Activated naive CD4-positive, alpha-beta T cell treated with anti-CD3 and anti-CD28 coated beads, Interleukin-2, amount 50 U/mL, for 72 hours (primary cell): ENCODE results near the gene PTPRM. TPM values are rescaled to one million over a fixed set of nuclear protein-coding genes. Genes with fewer than 3 reads are reported as not detected.
"Not testable (repeated sequence)": the region's sequence is repeated elsewhere in the genome, so short reads cannot be mapped to it uniquely, and the experiment has no call there.

Source experiments
- ATAC-seq, 2 donors: fragments of 150-1000 bp; cut with Tn5 transposase; 2 replicates each; pipeline ENCODE4 v1.10.0; 2021; ENCODE audit warnings: mild to moderate bottlenecking in 2 of 2, moderate library complexity in 2 of 2
- DNase-seq, 2 donors: peaks; one replicate each; pipeline ENCODE4 v3.0.0; 2021 to 2022; ENCODE audit warnings: low spot score in 2 of 2
- H3K27ac Mint-ChIP-seq, 2 donors: one replicate each; pipeline ENCODE4 v1.8.0; 2022; ENCODE audit warnings: mild to moderate bottlenecking in 2 of 2, mixed read lengths in 2 of 2
- H3K36me3 Mint-ChIP-seq, 2 donors: one replicate each; pipeline ENCODE4 v1.8.0; 2022; ENCODE audit warnings: mixed read lengths in 2 of 2
- H3K9me3 Mint-ChIP-seq, 2 donors: one replicate each; pipeline ENCODE4 v1.8.0; 2022; ENCODE audit warnings: mixed read lengths in 2 of 2
- total RNA-seq, 2 donors: library from RNA; stranded (reverse); gene quantifications; one replicate each; pipeline ENCODE4 v1.2.3, GENCODE V29; 2022

PTPRM gene
- total RNA-seq, 2 donors from 2014 or later, result 1.7 to 2.8 TPM

DNA sequence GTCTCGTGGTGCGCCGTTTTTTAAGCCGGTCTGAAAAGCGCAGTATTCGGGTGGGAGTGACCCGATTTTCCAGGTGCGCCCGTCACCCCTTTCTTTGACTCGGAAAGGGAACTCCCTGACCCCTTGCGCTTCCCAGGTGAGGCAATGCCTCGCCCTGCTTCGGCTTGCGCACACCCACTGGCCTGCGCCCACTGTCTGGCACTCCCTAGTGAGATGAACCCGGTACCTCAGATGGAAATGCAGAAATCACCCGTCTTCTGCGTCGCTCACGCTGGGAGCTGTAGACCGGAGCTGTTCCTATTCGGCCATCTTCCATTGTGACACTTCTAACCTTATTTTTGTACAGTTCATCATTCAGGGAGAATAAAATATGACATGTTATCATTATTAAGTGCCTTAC, 496.0 kb downstream of the PTPRM start:
- not testable (repeated sequence) for H3K36me3 Mint-ChIP-seq, ATAC-seq, H3K9me3 Mint-ChIP-seq, DNase-seq, H3K27ac Mint-ChIP-seq

DNA sequence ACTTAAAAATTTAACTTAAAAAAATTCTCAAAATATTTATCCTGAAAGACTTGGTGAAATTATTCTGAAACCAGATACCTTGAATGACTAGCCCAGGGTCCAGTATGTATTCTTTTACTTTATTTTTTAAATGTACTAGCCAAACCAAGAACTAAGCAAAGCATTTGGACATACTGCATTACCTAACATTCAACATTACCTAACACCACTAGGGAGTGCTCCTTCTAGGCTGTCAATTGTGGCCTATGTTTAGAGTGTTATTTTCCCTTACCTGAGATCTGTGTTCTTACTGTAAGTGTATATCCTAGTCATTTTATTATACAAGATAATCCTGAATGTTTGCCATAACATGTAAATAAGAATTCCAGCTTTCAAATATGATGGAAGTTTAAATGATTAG, 496.6 kb downstream of the PTPRM start:
- DNase-seq (no peak), ATAC-seq (no peak)
- H3K27ac Mint-ChIP-seq, result no peak overlapping the region
- H3K36me3 Mint-ChIP-seq, result peaks cover 0 to 5% of the 10 kb centered on the region in 2 donors
- H3K9me3 Mint-ChIP-seq, result peaks cover 0 to 4% of the 10 kb centered on the region in 2 donors

DNA sequence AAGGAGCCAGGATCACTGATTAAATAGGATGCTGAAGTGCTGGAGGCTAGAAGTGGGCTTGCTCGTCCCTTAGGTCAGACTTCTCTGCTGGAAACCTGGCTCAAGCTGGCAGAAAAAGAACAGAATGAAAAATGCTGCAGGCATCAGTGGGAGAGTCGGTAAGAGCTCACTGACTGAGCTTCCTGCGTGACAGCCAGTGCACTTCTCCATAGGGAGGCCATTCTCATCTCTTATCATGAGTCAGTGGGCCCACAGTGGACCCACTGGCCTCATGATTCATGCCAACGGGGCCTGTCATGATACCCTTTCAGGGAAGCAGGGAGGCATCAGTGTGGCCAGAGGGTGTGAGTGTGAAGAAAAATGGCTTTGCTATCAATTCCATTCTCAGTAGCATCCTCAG, 498.2 kb downstream of the PTPRM start:
- H3K9me3 Mint-ChIP-seq, result peaks cover 4% of the 10 kb centered on the region in 2 donors
- peaks cover 0 to 5% of the 10 kb centered on the region in 2 donors for H3K36me3 Mint-ChIP-seq
- no peak overlapping the region for H3K27ac Mint-ChIP-seq
- DNase-seq, result no peak
- no peak for ATAC-seq

GRCh38 chr18:8065773-8066172, 498.7 kb downstream of the PTPRM start:
- Mint-ChIP-seq H3K9me3 (peaks cover 4% of the 10 kb centered on the region in 2 donors), H3K27ac (no peak overlapping the region), H3K36me3 (peaks cover 0 to 5% of the 10 kb centered on the region in 2 donors)
- no peak for DNase-seq
- ATAC-seq, result no peak

- no peak for ATAC-seq
- H3K27ac Mint-ChIP-seq, result no peak overlapping the region
- no peaks in the 10 kb centered on the region for H3K36me3 Mint-ChIP-seq
- H3K9me3 Mint-ChIP-seq, result peaks cover 4 to 7% of the 10 kb centered on the region in 2 donors
- no peak for DNase-seq
Observed at GRCh38 chr18:8069708-8070107, 502.6 kb downstream of the PTPRM start.

DNA sequence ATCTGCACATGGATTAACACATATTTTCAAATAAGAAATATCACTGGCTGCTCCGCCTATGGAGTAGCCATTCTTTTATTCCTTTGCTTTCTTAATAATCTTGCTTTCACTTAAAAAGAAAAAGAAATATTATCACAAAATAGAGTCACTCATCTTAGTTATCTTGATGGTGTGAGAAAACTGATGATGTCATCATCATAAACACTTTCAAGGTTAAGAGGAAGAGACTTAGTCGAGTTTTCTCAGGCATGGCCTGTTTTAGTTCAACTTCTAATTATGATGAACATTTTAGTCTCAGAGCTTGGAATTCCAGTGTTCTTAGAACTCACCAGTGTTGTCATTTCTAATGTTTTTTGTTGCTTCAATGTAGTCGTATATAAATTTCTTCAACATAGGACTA, 506.1 kb downstream of the PTPRM start:
- H3K36me3 Mint-ChIP-seq, result no peaks in the 10 kb centered on the region
- ATAC-seq (no peak), DNase-seq (no peak)
- H3K9me3 Mint-ChIP-seq, result peaks cover 4 to 7% of the 10 kb centered on the region in 2 donors
- H3K27ac Mint-ChIP-seq, result no peak overlapping the region

DNA sequence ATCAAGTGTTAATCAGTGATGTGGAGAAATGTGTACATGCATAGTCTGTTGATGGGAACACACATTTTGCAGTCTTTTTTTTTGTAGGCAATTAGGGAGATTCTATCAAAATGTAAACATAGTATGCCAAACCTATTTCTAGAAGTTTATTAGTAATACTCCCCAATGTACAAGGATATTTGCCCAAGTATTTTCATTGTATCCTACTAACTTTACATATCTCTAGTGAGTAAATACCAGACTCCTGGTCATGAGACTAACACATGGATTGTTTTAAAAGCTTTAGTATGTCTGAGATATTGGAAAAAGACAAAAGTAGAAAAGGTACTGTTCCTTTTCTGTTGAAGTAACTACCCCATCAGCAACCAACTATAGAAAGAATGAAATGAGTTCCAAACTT, 513.0 kb downstream of the PTPRM start:
- H3K9me3 Mint-ChIP-seq, result peaks cover 9 to 11% of the 10 kb centered on the region in 2 donors
- ATAC-seq, result no peak
- H3K27ac Mint-ChIP-seq, result no peak overlapping the region
- DNase-seq, result no peak
- no peaks in the 10 kb centered on the region for H3K36me3 Mint-ChIP-seq

DNA sequence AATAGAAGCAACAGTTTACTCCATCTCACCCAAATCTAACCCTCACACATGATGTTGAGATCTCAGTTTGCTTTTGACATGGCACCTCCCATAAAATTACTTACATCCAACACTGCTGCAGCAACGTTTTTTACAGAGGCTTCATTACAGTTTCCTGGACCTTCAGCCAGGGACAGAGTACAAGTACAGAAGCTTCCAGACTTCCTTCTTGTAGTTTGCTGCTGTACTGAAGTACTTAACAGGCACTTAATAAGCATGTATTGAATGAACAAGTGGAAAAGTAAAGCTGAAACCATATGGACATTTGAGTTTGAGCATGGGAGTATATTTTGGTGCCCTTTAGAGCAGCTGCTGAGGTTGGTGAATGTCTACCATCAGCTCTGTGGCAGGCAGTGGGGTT, 514.2 kb downstream of the PTPRM start:
- no peak for ATAC-seq
- H3K36me3 Mint-ChIP-seq, result no peaks in the 10 kb centered on the region
- no peak for DNase-seq
- H3K27ac Mint-ChIP-seq, result no peak overlapping the region
- peaks cover 9 to 11% of the 10 kb centered on the region in 2 donors for H3K9me3 Mint-ChIP-seq

DNA sequence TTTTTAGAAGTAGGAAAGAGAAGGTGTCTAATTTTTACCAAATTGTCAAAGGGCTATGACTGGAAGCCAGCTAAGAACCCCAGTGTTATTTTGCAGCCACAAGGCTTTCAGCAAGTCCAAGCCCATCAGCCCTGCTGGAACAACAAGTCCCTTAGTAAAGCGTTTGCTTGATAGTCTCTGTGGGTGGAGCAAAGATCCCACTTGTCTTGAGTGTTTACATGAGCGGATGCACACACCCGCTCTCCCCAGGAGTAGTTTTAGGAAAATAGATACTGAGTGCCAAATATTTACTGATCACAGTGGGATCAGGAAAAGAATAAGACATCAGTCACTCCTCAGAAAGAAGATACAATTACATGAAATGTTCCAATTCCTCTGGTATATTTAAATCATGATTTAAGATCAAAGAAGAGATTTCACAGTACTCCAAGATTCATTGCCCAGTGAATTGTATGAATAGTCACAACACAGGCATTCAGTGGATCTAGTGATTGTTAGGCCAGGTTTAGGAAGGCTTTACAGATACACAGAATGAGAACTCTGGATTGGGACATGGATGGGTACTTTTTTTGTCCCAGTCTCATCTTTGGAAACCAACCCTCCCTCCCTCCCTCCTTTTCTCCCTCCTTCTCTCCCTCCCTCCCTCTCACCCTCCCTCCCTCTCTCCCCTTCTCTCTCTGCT, 514.9 kb downstream of the PTPRM start:
- Mint-ChIP-seq H3K27ac (no peak overlapping the region), H3K36me3 (no peaks in the 10 kb centered on the region), H3K9me3 (peaks cover 9 to 11% of the 10 kb centered on the region in 2 donors)
- no peak for DNase-seq
- no peak for ATAC-seq

- H3K27ac Mint-ChIP-seq, result no peak overlapping the region
- ATAC-seq (no peak), DNase-seq (no peak)
- peaks cover 8 to 11% of the 10 kb centered on the region in 2 donors for H3K9me3 Mint-ChIP-seq
- no peaks in the 10 kb centered on the region for H3K36me3 Mint-ChIP-seq
Observed at GRCh38 chr18:8084160-8084559, 517.0 kb downstream of the PTPRM start.

- Mint-ChIP-seq H3K36me3 (no peaks in the 10 kb centered on the region), H3K9me3 (no peaks in the 10 kb centered on the region), H3K27ac (no peak overlapping the region)
- no peak for DNase-seq
- ATAC-seq, result no peak
Observed at GRCh38 chr18:8088626-8089025, 521.5 kb downstream of the PTPRM start.

DNA sequence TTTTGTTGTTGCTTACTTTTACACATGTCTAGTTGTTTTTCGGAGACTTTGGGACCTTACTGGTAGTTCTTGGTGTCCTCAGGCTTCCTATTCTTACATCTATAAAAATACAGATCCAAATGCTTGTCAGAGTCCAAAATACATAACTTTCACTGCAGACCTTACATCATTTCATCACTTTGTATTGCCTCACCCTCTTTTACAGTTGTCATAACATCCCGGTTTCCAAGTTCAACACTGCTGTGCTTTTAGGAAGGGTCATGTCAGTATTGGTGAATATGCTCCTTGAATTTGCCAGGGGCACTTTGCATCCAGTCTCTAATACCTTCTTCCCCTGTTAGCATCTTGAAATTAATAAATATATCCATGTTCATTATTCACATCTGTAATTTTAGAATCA, 523.9 kb downstream of the PTPRM start:
- H3K36me3 Mint-ChIP-seq, result no peaks in the 10 kb centered on the region
- H3K27ac Mint-ChIP-seq, result no peak overlapping the region
- no peaks in the 10 kb centered on the region for H3K9me3 Mint-ChIP-seq
- no peak for DNase-seq
- ATAC-seq, result no peak

GRCh38 chr18:8095947-8096570, 528.9 kb downstream of the PTPRM start:
- Mint-ChIP-seq H3K36me3 (peaks cover 0 to 5% of the 10 kb centered on the region in 2 donors), H3K27ac (no peak overlapping the region), H3K9me3 (peaks cover 0 to 10% of the 10 kb centered on the region in 2 donors)
- no peak for ATAC-seq
- DNase-seq, result no peak

DNA sequence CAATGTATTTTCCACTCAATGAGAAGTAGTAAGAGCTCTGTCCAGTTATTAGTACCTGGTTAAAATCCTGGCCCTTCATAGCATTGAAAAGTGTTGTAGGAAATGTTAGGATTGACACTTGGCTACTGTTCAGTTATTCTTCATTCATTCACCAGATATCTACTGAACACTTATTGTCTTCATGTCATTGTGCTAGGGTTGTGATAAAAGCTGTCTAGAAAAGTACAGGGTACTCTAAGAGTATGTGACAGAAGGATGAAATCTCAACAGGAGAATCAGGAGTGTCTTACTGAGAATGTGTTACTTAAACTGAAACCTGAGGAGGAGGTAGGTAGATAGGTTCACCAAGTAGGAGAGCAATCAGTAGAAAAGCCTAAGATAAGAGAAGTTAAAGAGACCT, 530.3 kb downstream of the PTPRM start:
- peaks cover 2 to 11% of the 10 kb centered on the region in 2 donors for H3K9me3 Mint-ChIP-seq
- ATAC-seq (no peak), DNase-seq (no peak)
- no peak overlapping the region for H3K27ac Mint-ChIP-seq
- peaks cover 0 to 7% of the 10 kb centered on the region in 2 donors for H3K36me3 Mint-ChIP-seq

DNA sequence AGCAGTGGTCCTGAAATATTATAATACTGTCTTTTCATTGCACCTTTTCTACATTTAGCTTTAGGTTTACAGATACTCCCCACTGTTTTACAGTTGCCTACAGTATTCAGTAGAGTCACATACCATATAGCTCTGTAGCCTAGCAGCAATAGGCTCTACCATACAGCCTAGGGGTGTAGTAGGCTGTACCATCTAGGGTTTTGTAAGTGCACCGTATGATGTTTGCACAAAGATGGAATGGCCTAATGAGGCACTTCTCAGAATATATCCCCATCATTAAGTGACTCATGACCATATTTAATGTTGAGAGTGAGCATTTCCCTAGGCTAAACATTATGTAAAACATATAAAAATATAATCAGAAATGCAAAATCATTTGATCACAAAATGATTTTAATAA, 530.8 kb downstream of the PTPRM start:
- ATAC-seq (no peak), DNase-seq (no peak)
- Mint-ChIP-seq H3K27ac (no peak overlapping the region), H3K36me3 (peaks cover 0 to 10% of the 10 kb centered on the region in 2 donors), H3K9me3 (peaks cover 6 to 16% of the 10 kb centered on the region in 2 donors)

DNA sequence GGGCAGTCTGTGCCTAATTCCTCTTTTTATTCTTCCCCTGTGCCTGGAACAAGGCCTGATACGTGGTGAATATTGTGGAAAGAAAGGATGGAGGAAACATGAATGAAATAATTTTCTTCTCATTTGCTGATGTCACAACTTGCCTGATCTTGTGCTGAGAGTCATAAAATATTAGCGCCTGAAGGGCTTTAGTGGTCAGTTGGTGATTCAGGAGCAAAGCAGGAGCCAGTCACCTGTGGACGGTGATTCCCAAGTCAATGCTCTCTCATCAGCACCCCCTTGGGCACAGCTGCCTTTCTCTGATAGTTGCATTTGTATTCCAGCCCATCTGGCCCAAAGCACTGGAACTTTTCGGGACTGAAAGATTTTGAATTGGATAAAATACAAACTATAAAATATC, 539.5 kb downstream of the PTPRM start:
- H3K9me3 Mint-ChIP-seq, result peaks cover 5 to 6% of the 10 kb centered on the region in 2 donors
- DNase-seq (no peak), ATAC-seq (no peak)
- H3K36me3 Mint-ChIP-seq, result peaks cover 0 to 4% of the 10 kb centered on the region in 2 donors
- H3K27ac Mint-ChIP-seq, result no peak overlapping the region

DNA sequence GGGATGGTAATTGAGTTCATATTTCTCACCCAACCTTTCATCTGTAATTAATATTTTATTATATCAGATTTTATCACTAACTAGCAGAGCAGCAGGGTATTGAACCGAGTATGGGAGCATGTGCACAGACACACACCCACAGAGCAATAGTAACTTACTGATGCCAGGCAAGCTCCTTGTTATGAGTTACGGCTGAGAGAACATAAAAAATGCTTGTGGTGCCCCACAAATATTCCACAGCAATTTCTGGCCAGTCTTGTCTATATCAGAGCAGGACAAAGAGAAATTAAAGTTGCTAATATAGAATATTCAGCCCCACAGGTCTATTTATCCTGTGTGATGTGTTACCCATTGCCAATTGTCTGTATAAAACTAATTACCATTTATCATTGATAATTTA, 540.3 kb downstream of the PTPRM start:
- ATAC-seq (no peak), DNase-seq (no peak)
- peaks cover 4% of the 10 kb centered on the region in 2 donors for H3K9me3 Mint-ChIP-seq
- peaks cover 0 to 3% of the 10 kb centered on the region in 2 donors for H3K36me3 Mint-ChIP-seq
- no peak overlapping the region for H3K27ac Mint-ChIP-seq

- Mint-ChIP-seq H3K9me3 (no peaks in the 10 kb centered on the region), H3K27ac (no peak overlapping the region), H3K36me3 (no peaks in the 10 kb centered on the region)
- no peak for DNase-seq
- ATAC-seq, result no peak
Observed at GRCh38 chr18:8114480-8114879, 547.4 kb downstream of the PTPRM start.
